Measurements from ENCODE around the gene LRRN2.
"Not testable (repeated sequence)": the region's sequence is repeated elsewhere in the genome, so short reads cannot be mapped to it uniquely, and the experiment has no call there.

Gene LRRN2

GRCh38 chr1:204575221-204576190 lies 110.0 kb downstream of the LRRN2 start:
- DNase-seq (ENCODE audit: low read depth in 2 of 2), result no peak

- no peak for DNase-seq (ENCODE audit: low read depth in 2 of 2)
Measured at GRCh38 chr1:204574865-204575163, 110.7 kb downstream of the LRRN2 start.

DNA sequence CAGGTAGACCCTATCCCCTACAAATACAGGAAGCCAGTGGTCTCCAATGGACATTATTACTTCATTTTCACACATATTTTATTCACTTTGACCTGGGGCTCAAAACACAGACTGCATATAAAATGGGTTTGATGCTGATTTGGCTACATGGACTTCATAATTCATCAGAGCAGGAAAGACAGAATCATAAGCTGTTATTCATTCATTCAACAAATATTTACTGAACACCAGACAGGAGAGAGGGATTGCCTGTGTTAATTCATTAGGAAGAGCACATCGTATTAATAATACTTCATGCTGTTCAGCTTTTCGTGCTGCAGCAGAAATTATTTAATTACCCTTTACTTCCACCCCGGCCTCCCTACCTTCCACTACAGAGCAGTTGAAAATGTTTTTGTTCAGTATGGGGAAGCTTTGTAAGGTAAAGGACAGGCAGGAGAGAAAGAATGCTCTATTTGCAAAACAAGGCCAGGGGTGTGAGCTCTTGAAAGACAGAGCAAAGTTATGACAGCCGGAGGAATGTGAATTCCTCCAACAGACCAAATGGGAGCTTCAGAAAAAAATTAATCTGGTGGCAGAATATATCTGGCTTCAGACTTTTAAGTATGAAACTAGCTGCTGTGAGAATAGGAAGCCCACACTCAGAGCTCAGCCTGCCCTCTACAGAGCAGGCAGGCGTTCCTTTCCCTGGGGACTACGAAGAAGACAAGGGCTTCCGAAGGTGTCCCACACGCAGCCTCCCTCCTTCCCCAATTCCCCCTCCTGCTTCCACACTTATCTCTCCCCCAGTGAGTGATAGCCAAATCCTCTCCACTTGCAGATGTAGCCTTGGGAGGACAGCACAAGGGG lies 111.3 kb downstream of the LRRN2 start:
- no peak for DNase-seq (ENCODE audit: low read depth in 2 of 2)

DNA sequence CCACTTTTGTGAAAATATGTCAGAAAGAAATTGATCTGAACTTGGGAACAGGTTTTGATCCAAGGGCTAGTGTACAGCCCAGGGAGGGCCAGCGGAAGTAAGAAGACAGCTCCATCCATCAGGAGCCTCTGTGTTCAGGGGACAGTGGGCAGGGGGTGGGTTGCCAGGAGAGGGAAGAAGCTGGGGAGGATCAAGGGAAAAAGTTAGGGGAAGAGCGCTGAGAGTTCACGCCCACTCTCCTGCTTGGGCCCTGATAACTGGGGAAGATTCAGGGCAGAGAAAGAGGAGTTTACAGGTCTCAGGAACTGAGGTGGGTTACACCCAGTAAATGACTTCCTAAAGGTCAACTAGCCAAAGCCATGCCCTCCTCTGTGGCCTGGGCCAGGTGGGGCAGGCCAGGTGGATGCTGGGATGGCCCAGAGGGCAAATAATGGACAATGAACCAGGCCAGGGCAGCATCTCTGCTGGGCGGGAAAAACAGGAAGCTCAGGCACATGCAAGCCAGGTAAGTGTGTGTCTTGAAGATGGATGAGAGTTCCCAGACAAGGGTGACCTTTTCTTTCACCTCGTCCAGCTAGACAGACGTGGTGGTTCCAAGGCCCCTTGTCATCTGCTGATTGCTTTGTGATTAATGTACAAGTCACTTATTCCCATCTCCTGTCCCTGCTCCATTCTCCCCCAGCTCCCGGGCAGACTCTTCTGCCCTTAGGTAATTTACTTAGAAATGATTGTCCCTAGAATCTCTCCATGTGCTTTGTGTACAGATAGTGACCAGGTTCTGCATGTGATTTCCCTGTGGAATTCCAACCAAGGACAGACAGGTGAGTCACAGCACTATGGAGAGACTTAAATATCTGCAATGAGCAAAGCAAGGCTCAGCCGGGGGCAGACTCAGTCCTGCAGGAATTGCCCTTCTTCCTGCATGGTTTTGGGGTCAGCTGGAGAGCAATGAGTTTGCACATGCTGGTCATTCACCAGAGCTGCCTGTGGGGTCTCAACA lies 112.3 kb downstream of the LRRN2 start:
- DNase-seq (ENCODE audit: low read depth in 2 of 2), result no peak

DNA sequence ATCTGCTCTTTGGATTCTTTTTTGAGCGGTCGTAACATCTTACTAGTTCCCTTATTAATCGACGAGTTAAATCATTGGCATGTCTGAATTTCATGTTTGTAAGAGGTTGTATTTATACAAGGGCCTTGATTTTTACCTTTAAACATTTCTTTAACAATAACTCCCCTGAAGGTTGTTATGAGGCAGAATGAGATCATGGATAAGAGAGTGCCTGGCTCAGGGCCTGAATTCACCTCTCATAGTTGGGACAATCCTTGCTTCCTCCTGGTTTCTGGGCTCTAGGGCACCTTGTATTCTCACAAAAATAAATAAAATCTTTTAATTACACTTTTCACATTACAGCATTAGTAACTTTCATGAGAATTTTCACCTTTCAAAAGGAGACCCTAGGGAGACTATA lies 113.9 kb downstream of the LRRN2 start:
- no peak for DNase-seq (ENCODE audit: low read depth in 2 of 2)

DNA sequence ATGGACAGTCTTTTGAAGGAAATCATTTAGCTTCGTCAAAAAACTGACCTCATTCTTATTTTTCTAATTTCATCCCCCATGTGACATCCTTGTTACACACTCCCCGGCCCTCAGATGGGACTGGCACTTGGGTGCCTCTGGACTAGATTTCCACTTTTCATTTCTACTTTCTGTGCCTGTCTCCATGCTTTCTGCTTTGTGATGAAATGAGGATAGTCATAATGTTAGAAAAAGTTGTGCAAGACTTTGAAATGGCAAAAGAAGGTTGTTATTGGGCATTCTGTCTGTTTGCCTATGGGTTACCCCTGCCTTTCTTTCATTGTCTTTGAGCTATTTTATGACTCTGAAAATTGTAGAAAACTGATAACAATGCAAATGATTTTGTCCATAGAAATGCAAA lies 114.4 kb downstream of the LRRN2 start:
- DNase-seq (ENCODE audit: low read depth in 2 of 2), result no peak

- not testable (repeated sequence) for DNase-seq (ENCODE audit: low read depth in 2 of 2)
Measured at GRCh38 chr1:204570021-204570420, 115.5 kb downstream of the LRRN2 start.

DNA sequence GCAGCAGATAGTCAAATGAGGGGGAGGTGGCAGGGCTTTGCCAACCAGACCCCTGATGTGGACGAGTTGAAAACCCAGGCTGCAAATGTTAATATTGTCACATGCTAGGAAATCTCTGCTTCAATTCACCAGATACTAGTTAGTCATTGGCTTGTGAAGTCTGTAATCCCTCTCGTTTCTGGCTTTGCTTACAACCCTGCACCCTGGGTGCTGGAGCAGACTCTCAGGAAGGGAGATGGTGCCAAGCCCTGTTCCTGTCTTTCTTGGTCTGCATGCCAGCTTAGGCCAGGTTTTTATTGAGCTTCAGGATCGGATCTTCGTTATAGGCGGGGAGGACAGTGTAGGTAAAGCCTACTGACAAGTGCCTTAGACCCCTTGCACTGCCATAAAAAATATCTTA lies 116.1 kb downstream of the LRRN2 start:
- no peak for DNase-seq (ENCODE audit: low read depth in 2 of 2)

DNA sequence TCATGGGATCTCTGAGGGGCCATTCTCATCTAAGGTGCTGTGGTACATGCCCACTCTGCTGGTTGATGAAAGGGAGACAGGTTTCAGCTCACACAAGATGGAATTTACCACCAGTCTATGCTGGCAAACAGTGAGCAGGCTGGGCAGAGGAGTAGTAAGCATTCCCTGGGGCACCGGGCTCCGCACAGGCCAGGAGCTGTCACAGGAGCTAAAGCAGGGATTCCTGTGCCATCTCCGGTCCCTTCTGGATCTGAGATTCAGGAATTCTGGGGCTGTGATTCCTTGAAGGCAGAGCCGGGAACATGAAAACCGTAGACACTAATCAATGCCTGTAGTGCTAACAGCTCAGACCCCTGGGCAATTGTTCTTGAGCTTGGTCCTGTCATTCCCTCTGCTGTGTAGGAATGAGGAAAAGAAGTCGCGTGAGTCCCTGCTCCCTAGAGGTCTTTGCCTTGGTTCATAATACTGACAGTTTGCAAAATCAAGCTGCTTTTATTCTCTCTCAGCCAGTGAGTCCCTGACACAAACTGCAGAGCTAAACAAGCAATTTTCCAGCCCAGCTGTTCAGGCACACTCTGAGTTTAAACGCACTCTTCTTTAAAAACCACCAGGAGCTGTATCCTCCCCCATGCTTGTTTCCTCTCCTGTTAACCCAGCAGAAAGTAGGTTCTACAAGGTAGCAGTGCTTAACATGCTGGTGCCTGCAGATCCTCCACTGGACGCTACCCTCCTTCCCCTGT lies 116.8 kb downstream of the LRRN2 start:
- no peak for DNase-seq (ENCODE audit: low read depth in 2 of 2)
